HCT116 (cell line): ENCODE data around the gene ATF5. TPM values are rescaled to one million over a fixed set of nuclear protein-coding genes. Genes with fewer than 3 reads are reported as not detected.

ENCODE experiments used
- ATAC-seq: fragments of 200-7000 bp; cut with Tn5 transposase; 2 replicates; pipeline ENCODE4 v1.9.1; 2020; ENCODE audit warnings: mild to moderate bottlenecking, moderate library complexity
- BruUV-seq: library from RNA; stranded (reverse); fragments of 400-500 nt; replicated peaks from 2 replicates; lab custom pipeline; 2021; lab: Mats Ljungman, UMichigan
- CTCF ChIA-PET: fragments of 300-600 bp; sonication (Branson Sonifier 250); formaldehyde crosslinking; loops from one replicate; lab custom pipeline; 2021; ENCODE audit warnings: antibody characterized with exemption; lab: Charles Lee
- POLR2A ChIA-PET: fragments of 300-600, 350-600 bp; sonication (Branson Sonifier 250); formaldehyde crosslinking; loops from one replicate; lab custom pipeline; 2021; ENCODE audit warnings: antibody characterized with exemption; lab: Charles Lee
- RAD21 ChIA-PET, 2 experiments: fragments of 300-600 bp; sonication (Branson Sonifier 250); formaldehyde crosslinking; loops; one replicate each; lab custom pipeline; 2023; ENCODE audit warnings: low total read pairs in 2 of 2; ENCODE audit not compliant: uncharacterized antibody in 2 of 2, unreplicated experiment in 2 of 2, low non-redundant PET in 1 of 2; lab: Charles Lee
- DNase-seq: peaks from one replicate; pipeline ENCODE4 v3.0.0-alpha.2; 2010; ENCODE audit warnings: low read depth, low spot score
- H2AFZ ChIP-seq: fragments of 200-600 bp; shearing (Covaris generic), sonication (generic); 2 replicates; pipeline ENCODE4 v1.6.1; 2017; ENCODE audit warnings: low read depth, mixed run types, mixed read lengths, antibody characterized with exemption, low read length; ENCODE audit not compliant: poor library complexity, severe bottlenecking
- H3K27ac ChIP-seq: 2 replicates; pipeline ENCODE4 v1.5.1; 2012; ENCODE audit warnings: low read depth, low read length
- H3K27me3 ChIP-seq: fragments of 200-600 bp; sonication (generic); 2 replicates; pipeline ENCODE4 v1.6.1; 2016; ENCODE audit warnings: mixed run types, low read length, mixed read lengths; ENCODE audit not compliant: insufficient read depth
- H3K36me3 ChIP-seq, 2 experiments: fragments of 200-500 bp in 1 of 2; fragments of 200-600 bp in 1 of 2; sonication (Bioruptor generic) in 1 of 2; sonication (generic) in 1 of 2; 2 replicates each; pipeline versions ENCODE4 v1.5.1 to v1.6.1; 2014 to 2016; ENCODE audit warnings: low read length in 2 of 2, inconsistent platforms in 1 of 2, mixed read lengths in 1 of 2, mixed run types in 1 of 2; ENCODE audit not compliant: insufficient read depth in 2 of 2, control insufficient read depth in 1 of 2
- H3K4me1 ChIP-seq, 2 experiments: fragments of 200-600 bp in 1 of 2; sonication (generic) in 1 of 2; 2 replicates each; pipeline versions ENCODE4 v1.5.1 to v1.6.1; 2012 to 2017; ENCODE audit warnings: low read length in 2 of 2, inconsistent platforms in 1 of 2, mild to moderate bottlenecking in 1 of 2, mixed read lengths in 1 of 2, mixed run types in 1 of 2, moderate library complexity in 1 of 2; ENCODE audit not compliant: insufficient read depth in 2 of 2, control insufficient read depth in 1 of 2
- H3K4me2 ChIP-seq: fragments of 200-600 bp; sonication (generic); 2 replicates; pipeline ENCODE4 v1.6.1; 2017; ENCODE audit warnings: mixed run types, low read length, mixed read lengths
- H3K4me3 ChIP-seq, 2 experiments: fragments of 200-600 bp in 1 of 2; sonication (generic) in 1 of 2; replicated peaks in 1 of 2; 2 replicates each; pipeline ENCODE4 v1.5.1; 2011 to 2016; ENCODE audit warnings: low read length in 2 of 2, control low read depth in 1 of 2, low read depth in 1 of 2, mild to moderate bottlenecking in 1 of 2, mixed read lengths in 1 of 2, mixed run types in 1 of 2
- H3K79me2 ChIP-seq: fragments of 200-600 bp; sonication (generic); 2 replicates; pipeline ENCODE4 v1.6.1; 2017; ENCODE audit warnings: mild to moderate bottlenecking, mixed run types, low read length, moderate library complexity, mixed read lengths; ENCODE audit not compliant: insufficient read depth
- H3K9ac ChIP-seq: fragments of 200-600 bp; sonication (generic); 2 replicates; pipeline ENCODE4 v1.6.1; 2016; ENCODE audit warnings: low read length, mixed read lengths
- H3K9me2 ChIP-seq: fragments of 200-600 bp; sonication (generic), shearing (Covaris generic); 2 replicates; pipeline ENCODE4 v1.6.1; 2017; ENCODE audit warnings: mixed run types, mild to moderate bottlenecking, moderate library complexity; ENCODE audit not compliant: insufficient read depth
- H3K9me3 ChIP-seq, 2 experiments: fragments of 200-500 bp in 1 of 2; fragments of 200-600 bp in 1 of 2; sonication (Bioruptor generic) in 1 of 2; sonication (generic) in 1 of 2; 2 replicates each; pipeline ENCODE4 v1.6.1; 2014 to 2017; ENCODE audit warnings: low read length in 2 of 2, mixed read lengths in 2 of 2, inconsistent platforms in 1 of 2, low read depth in 1 of 2, mild to moderate bottlenecking in 1 of 2, mixed run types in 1 of 2, moderate library complexity in 1 of 2; ENCODE audit not compliant: control insufficient read depth in 1 of 2, insufficient read depth in 1 of 2
- H4K20me1 ChIP-seq: fragments of 200-600 bp; sonication (generic), shearing (Covaris generic); 2 replicates; pipeline ENCODE4 v1.6.1; 2017; ENCODE audit warnings: mixed run types, mild to moderate bottlenecking, moderate library complexity; ENCODE audit not compliant: insufficient read depth
- ATF3 ChIP-seq: IDR thresholded peaks from 2 replicates; pipeline ENCODE4 v1.6.1; 2012
- CBX3 ChIP-seq: IDR thresholded peaks from 2 replicates; pipeline ENCODE4 v1.6.1; 2012; ENCODE audit warnings: low read depth
- CEBPB ChIP-seq: IDR thresholded peaks from 2 replicates; pipeline ENCODE4 v1.6.1; 2012; ENCODE audit warnings: low read depth
- ELF1 ChIP-seq: IDR thresholded peaks from 2 replicates; pipeline ENCODE4 v1.6.1; 2012; ENCODE audit warnings: low read depth, borderline replicate concordance
- EZH2 ChIP-seq: fragments of 200-600 bp; sonication (generic); IDR thresholded peaks from 2 replicates; pipeline ENCODE4 v1.6.1; 2017; ENCODE audit warnings: antibody characterized with exemption, mixed run types
- EZH2phosphoT487 ChIP-seq: fragments of 200-600 bp; IDR thresholded peaks from 2 replicates; pipeline ENCODE4 v1.6.1; 2018; ENCODE audit warnings: antibody characterized with exemption, borderline replicate concordance
- JUND ChIP-seq: IDR thresholded peaks from 2 replicates; pipeline ENCODE4 v1.6.1; 2012
- MAX ChIP-seq: IDR thresholded peaks from 2 replicates; pipeline ENCODE4 v1.6.1; 2012
- POLR2A ChIP-seq: IDR thresholded peaks from 2 replicates; pipeline ENCODE4 v1.7.0; 2011; ENCODE audit warnings: borderline replicate concordance; ENCODE audit not compliant: insufficient read depth, insufficient read length; ENCODE audit errors: extremely low read depth
- POLR2AphosphoS5 ChIP-seq: IDR thresholded peaks from 2 replicates; pipeline ENCODE4 v1.6.1; 2011; ENCODE audit warnings: mild to moderate bottlenecking, low read depth, low read length, moderate library complexity
- RAD21 ChIP-seq: IDR thresholded peaks from 2 replicates; pipeline ENCODE4 v1.6.1; 2012; ENCODE audit warnings: low read depth, mild to moderate bottlenecking
- REST ChIP-seq: IDR thresholded peaks from 2 replicates; pipeline ENCODE4 v1.6.1; 2012; ENCODE audit warnings: low read depth
- SIN3A ChIP-seq: IDR thresholded peaks from 2 replicates; pipeline ENCODE4 v1.6.1; 2012; ENCODE audit warnings: low read depth
- ZBTB33 ChIP-seq: IDR thresholded peaks from 2 replicates; pipeline ENCODE4 v1.6.1; 2011; ENCODE audit warnings: mild to moderate bottlenecking, low read length, moderate library complexity; ENCODE audit not compliant: insufficient replicate concordance; ENCODE audit errors: extremely low read depth
- intact Hi-C: fragments of 100-400 bp; cut with micrococcal nuclease; formaldehyde crosslinking; loops from 2 replicates; pipeline ENCODE4 v1.10.0; 2022
- total RNA-seq: library from RNA; stranded (reverse); gene quantifications from one replicate; pipeline ENCODE4 v1.2.1, GENCODE V29; 2021; ENCODE audit not compliant: unreplicated experiment

The ATF5 gene
- total RNA-seq, 1 experiment from 2014 or later, result 28.2 TPM

GRCh38 chr19:49888510-49888824 lies 40.5 kb upstream of the ATF5 start:
- no peak overlapping the region for H3K9ac ChIP-seq
- H3K4me2 ChIP-seq, result no peak overlapping the region
- H3K79me2 ChIP-seq, result no peaks in the 10 kb centered on the region
- RAD21 ChIA-PET, result no interaction called here
- H4K20me1 ChIP-seq, result no peaks in the 10 kb centered on the region
- intact Hi-C loops, result no loop called here
- TF ChIP-seq EZH2, result no peak
- no peak for TF ChIP-seq POLR2A
- TF ChIP-seq POLR2AphosphoS5, result no peak
- no peak for TF ChIP-seq EZH2phosphoT487
- TF ChIP-seq SIN3A, result no peak
- no peak for TF ChIP-seq MAX
- no peak for TF ChIP-seq ATF3
- no peak for TF ChIP-seq CBX3
- TF ChIP-seq ELF1, result no peak
- no peak for TF ChIP-seq RAD21
- no peak for TF ChIP-seq CEBPB
- no peak for TF ChIP-seq JUND
- TF ChIP-seq ZBTB33, result no peak
- TF ChIP-seq REST, result no peak
- TF ChIP-seq, all 23 proteins: peak for 0
- H3K4me3 ChIP-seq, result no peak overlapping the region
- no peaks in the 10 kb centered on the region for H3K27me3 ChIP-seq
- DNase-seq (no peak), ATAC-seq (no peak)
- no peak overlapping the region for H3K27ac ChIP-seq
- no peaks in the 10 kb centered on the region for H3K9me3 ChIP-seq
- no peak overlapping the region for H2AFZ ChIP-seq
- H3K9me2 ChIP-seq, result no peaks in the 10 kb centered on the region
- ChIA-PET CTCF (no interaction called here), POLR2A (no interaction called here)
- H3K4me1 ChIP-seq, result peaks cover 6 to 24% of the 10 kb centered on the region in 2 experiments
- BruUV-seq, result no TSS peak
- H3K36me3 ChIP-seq, result peaks cover 0 to 3% of the 10 kb centered on the region in 2 experiments; a peak in 2 of 4 replicates
